ENCODE results near the gene MCTP1.

DNA sequence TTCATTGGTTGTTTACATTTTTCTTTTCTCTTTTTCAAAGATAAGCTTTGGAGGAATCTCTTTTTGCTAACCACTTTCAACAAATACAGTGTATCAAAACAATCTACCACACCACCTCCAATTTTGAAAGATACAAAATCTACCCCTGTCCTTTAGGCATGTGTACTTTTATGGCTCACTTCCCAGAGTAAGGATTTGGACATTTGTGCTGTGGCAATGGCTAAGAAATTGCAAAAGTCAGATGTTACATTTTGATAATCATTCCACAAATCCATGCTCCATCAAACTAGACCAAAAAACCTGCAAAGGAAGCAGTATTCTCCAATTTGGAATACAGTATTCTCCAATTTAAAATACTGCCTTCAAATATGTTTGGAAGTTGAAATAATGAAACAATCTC lies 204.9 kb downstream of the MCTP1 start:
- TF ChIP-seq SP1 (IDR thresholded peaks at IDR 0.05): no peak
- TF ChIP-seq ARNT (IDR thresholded peaks at IDR 0.05): no peak
- TF ChIP-seq FOXM1 (IDR thresholded peaks at IDR 0.05; ENCODE audit: borderline replicate concordance): no peak
- TF ChIP-seq TARDBP (IDR thresholded peaks at IDR 0.05): no peak
